WI38 (cell line): ENCODE results near the gene LILRB2.
"Not testable (repeated sequence)": the region's sequence is repeated elsewhere in the genome, so short reads cannot be mapped to it uniquely, and the experiment has no call there.

Experiments
- H3K4me3 ChIP-seq: 2 replicates; pipeline ENCODE4 v1.5.1; 2011; ENCODE audit warnings: low read depth, mild to moderate bottlenecking, control low read depth, low read length
- CTCF ChIP-seq: IDR thresholded peaks from 2 replicates; pipeline ENCODE4 v1.5.1; 2012; ENCODE audit warnings: low read depth, mild to moderate bottlenecking, control low read depth, low read length

LILRB2 gene

GRCh38 chr19:54230031-54230430 lies 50.9 kb downstream of the LILRB2 start:
- no peak overlapping the region for H3K4me3 ChIP-seq
- no peak for TF ChIP-seq CTCF

- no peak for TF ChIP-seq CTCF
- no peak overlapping the region for H3K4me3 ChIP-seq
Measured at GRCh38 chr19:54229146-54229545, 51.8 kb downstream of the LILRB2 start.

- not testable (repeated sequence) for H3K4me3 ChIP-seq
Measured at GRCh38 chr19:54224619-54225018, 56.3 kb downstream of the LILRB2 start.

GRCh38 chr19:54223937-54224281 lies 57.0 kb downstream of the LILRB2 start:
- not testable (repeated sequence) for H3K4me3 ChIP-seq
